Fibroblast of lung (primary cell): ENCODE data around the gene BCL11A.
A peak's percentile ranks its signal among the peaks of the same experiment; 100 is the strongest.

ENCODE experiments used
- CTCF ChIP-seq, 2 donors: IDR thresholded peaks in 1 of 2; conservative IDR thresholded peaks in 1 of 2; 1 replicate in 1 of 2; 2 replicates in 1 of 2; pipeline ENCODE4 v1.5.1; 2011 to 2012; ENCODE audit warnings: low read length in 2 of 2, control low read depth in 1 of 2, inconsistent platforms in 1 of 2, low read depth in 1 of 2, mild to moderate bottlenecking in 1 of 2
- EZH2 ChIP-seq: IDR thresholded peaks from 2 replicates; pipeline ENCODE4 v1.5.1; 2012; ENCODE audit warnings: low read length, control low read depth, mild to moderate bottlenecking; ENCODE audit errors: missing control alignments

GRCh38 chr2:60554074-60554645, 706 bp upstream of the BCL11A start:
- TF ChIP-seq CTCF (conservative IDR thresholded peaks at IDR 0.05 in 1 of 2, IDR thresholded peaks at IDR 0.05 in 1 of 2; ENCODE audit: low read depth in 1 of 2, low read length in 2 of 2) (no peak), EZH2 (peak; percentile 22)
